MM.1S (cell line): ENCODE measurements around the gene BCL11B.

ENCODE experiments used
- EZH2 ChIP-seq: fragments of 300-600 bp; sonication (generic); optimal IDR thresholded peaks from 2 replicates; pipeline ENCODE3; 2017; ENCODE audit warnings: low read depth, mild to moderate bottlenecking, antibody characterized with exemption, low read length, mixed read lengths
- EZH2phosphoT487 ChIP-seq: fragments of 300-600 bp; sonication (generic); IDR thresholded peaks from 2 replicates; pipeline ENCODE4 v1.6.1; 2018; ENCODE audit warnings: antibody characterized with exemption, low read length
- TF ChIP-seq, protein P1 (sequence below): fragments of 300-600 bp; sonication (generic); IDR thresholded peaks from 2 replicates; pipeline ENCODE4 v1.5.1; 2016; ENCODE audit warnings: antibody characterized with exemption, low read length, mixed read lengths

DNA sequence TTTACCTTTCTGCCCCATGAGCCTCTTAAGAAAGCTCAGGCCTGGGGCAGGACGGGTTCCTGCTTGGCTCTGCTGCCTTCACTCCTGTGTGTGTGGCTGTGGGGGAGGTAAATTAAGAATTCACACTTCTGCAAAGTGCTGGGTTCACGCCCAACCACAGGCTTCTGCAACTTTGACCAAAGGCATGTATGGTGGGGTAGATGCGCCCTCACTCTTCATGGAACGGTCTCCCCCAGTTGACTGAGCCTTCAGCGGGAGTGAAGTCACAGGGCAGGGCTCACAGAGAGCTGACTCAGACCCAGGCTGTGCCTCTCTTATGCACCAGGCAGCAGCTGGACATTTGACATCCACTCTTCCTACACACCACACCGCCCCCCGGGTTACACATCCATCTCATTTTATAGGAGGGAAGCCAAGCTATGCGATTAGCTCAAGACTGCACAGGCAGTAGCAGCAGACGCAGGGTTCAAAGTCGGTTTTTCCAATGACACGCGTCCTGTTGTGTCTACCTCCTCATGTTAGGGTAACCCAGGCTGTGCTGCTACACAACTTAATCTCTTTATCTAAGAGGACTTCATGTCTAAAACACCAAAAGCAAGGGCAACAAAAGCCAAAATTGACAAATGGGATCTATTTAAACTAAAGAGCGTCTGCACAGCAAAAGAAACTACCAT lies 15.4 kb upstream of the BCL11B start:
- TF ChIP-seq, protein P1, sequence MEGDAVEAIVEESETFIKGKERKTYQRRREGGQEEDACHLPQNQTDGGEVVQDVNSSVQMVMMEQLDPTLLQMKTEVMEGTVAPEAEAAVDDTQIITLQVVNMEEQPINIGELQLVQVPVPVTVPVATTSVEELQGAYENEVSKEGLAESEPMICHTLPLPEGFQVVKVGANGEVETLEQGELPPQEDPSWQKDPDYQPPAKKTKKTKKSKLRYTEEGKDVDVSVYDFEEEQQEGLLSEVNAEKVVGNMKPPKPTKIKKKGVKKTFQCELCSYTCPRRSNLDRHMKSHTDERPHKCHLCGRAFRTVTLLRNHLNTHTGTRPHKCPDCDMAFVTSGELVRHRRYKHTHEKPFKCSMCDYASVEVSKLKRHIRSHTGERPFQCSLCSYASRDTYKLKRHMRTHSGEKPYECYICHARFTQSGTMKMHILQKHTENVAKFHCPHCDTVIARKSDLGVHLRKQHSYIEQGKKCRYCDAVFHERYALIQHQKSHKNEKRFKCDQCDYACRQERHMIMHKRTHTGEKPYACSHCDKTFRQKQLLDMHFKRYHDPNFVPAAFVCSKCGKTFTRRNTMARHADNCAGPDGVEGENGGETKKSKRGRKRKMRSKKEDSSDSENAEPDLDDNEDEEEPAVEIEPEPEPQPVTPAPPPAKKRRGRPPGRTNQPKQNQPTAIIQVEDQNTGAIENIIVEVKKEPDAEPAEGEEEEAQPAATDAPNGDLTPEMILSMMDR = no peak
- no peak for TF ChIP-seq EZH2phosphoT487
- no peak for TF ChIP-seq EZH2
